Hindlimb muscle (tissue), 1 donor: Measurements from ENCODE around the gene PRKAR1B. TPM values are rescaled to one million over a fixed set of nuclear protein-coding genes. Genes with fewer than 3 reads are reported as not detected.

Experiments
- DNase-seq: peaks from one replicate; pipeline ENCODE4 v3.0.0-alpha.2; 2013
- polyA plus RNA-seq: library from polyadenylated mRNA; unstranded; fragments of 120-200 nt; gene quantifications from one replicate; pipeline ENCODE4 v1.2.1, GENCODE V29; 2013; ENCODE audit not compliant: insufficient read length

PRKAR1B gene
- polyA plus RNA-seq, 1 donor: 35.7 TPM

DNA sequence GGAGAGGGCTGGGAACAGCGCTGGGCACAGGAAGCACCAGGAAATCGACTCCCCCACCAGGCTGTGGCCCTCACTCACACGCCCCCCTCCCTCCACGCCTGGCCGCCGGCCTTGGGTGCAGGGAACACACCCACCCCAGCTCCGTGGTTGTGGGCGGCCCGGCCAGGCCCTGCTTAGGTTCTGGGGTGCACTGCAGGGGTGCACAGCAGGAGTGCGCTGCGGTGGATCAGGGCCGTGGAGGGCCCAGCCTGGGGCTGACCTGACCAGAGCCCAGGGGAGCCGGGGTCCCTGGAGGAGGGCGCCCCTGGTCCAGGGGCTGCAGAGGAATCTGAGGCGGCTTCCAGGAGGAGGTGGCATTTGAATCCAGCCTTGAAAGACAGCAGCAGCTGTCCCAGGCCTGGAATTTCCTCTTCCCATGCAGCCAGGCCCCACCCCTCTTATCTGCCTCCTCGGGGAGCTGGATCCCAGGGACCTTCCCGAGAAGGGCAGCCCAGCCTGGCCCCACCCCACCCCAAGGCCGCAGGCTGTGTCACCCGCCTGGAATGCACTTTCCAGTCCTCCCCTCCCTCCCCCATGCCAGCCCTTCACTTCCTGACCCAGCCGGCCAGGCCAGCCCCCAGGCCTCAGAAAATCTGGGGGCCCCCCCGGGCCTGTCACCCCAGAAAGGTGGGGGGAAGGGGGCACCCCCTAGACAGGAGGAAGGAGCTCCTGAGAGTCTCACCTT, 189.0 kb downstream of the PRKAR1B start:
- no peak for DNase-seq

DNA sequence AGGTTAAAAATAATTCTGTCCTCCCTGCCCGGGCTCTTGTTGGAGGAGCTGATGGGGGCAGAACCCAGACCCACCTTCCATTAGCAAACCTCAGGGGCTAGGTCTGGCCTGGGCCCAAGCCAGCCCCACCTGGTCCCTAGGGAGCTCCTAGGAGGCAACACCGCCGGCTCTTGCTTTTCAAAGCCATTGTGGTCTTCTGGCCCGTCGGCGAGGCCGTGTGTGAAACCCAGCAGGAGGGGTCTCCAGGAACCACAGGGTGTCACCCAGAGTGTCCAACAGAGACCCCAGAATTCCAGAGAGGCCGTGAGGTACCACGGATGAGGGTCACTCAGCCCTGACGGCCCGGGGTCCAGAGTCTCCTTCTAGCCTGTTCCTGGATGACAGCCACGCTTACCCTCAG, 190.8 kb downstream of the PRKAR1B start:
- DNase-seq: no peak

DNA sequence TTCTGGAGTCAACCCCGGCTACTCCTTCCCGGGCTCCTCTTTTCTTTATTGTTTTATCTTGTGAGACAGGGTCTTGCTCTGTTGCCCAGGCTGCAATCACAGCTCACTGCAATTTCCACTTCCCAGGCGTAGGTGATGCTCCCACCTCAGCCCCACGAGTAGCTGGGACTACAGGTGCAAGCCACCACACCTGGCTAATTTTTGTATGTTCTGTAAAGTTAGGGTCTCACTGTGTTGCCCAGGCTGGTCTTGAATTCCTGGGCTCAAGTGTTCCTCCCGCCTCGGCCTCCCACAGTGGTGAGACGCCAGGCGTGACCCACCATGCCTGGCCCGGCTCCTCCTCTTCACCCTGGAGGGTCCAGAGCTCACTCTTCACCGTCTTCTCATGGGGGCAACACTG, 192.1 kb downstream of the PRKAR1B start:
- DNase-seq: no peak

DNA sequence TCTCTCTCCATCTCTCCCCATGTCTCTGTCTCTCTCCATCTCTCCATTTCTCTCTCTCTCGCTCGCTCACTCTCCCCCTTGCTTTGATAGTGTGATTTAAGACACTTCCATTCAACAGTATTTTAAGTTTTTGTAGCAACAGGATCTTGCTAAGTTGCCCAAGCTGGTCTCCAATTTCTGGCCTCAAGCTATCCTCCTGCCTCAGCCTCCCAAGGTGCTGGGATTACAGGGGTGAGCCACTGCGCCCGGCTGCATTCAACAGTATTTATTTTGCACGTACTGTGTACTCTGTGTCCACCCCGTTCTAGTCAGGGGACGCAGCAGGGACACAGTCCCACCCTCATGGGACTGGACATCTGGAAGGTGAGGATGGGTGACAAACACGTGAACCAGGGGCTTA, 193.0 kb downstream of the PRKAR1B start:
- no peak for DNase-seq

DNA sequence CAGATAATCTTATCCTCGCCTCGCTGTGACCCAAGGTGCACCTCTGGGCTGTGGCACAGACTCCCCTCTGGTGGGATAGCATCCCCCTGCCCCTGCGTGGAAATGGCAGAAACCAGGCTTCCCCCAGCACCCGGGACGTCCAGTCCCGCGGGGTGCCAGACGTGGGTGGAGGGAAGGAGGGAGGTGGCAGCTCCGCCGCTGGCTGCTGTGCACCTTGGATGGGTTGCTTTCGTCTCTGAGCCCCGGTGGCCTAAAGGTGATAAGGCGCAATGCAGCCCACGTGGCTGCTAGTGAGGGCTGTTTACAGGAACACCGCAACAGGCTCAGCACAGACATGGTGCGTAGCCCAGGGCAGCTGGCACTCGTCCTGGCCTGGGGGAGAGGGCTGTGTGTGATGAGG, 193.8 kb downstream of the PRKAR1B start:
- DNase-seq: no peak

DNA sequence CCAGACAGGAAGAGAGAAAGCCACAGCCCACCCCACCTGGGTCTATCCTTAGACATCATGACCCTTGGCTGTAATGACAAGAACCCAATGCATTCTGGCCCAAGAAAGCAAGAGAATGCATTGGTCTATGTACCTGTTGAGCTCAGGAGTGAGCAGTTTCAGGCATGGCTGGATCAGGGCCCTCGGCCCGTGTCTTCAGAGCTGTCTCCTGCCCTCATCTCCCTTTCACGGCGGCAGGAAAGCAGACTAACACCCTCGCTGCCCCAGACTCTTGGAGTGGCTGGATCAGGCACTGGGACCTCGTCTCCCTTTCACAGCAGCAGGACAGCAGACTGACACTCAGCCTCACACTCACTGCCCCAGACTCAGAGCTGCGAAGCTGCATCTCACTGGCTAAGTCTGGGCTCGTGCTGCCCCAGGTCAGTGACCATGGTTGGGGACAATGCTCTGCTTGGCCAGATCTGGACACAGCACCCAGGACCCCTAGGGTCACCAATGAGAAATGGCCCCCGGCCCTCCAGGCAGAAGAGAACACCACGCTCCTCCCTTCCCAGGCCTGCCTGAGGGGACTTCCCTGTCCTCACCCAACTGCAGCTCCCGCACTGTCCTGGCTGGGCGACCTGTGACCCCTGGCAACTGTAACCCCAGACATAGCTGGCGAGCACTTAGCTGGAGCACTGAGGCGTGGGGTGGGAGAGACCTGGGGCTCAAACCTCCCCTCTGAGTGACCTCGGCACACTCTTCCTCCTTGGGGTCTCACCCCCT, 194.5 kb downstream of the PRKAR1B start:
- no peak for DNase-seq

DNA sequence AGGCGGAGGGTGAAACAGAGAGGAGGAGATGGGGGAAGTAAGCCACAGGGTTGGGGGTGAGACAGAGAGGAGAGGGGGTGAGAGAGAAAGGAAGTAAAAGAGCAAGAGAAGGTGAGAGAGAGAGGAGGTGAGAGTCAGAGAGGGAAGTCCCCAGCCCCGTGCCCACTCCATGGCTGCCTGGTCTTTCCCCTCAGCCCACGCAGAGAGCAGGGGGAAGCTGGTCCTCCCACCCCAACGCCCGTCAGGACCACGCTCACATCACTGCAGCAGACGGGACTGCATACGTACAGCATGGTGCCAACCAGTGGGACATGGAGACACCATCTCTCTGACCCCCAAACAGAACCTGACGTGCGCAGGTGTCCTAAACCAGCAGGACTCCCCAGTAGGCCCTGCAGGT, 195.3 kb downstream of the PRKAR1B start:
- no peak for DNase-seq

DNA sequence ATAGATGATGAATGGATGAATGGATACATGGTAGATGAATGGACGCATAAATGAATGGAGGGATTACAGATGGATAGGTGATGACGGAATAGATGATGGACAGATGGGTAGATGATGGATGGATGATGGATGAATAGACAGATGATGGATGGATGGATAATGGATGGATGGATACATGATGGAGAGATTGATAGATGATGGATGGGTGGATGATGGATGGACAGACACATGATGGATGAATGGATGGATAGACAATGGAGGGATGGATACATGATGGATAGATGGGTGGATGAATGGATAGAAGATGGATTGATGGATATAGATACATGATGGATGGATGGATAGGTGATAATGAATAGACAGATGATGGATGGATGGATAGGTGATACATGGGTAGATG, 198.6 kb downstream of the PRKAR1B start:
- DNase-seq: no peak

DNA sequence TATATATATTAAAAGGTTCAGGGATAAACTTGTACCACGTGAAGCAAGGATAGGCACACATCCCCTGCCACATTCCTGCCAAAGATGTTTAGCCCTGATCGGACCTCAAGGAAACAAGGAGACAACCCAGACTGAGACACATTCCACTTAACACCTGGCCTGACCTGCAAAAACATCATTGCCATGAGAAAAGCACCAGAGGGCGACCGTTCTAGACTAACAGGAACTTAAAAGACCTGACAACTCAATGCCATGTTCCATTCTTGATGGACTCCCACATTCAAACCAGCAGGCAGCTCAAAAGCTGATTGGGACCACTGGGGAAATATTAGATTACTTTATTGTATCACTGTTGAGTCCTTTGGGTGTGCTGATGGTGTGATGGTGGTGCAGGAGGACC, 199.4 kb downstream of the PRKAR1B start:
- no peak for DNase-seq

DNA sequence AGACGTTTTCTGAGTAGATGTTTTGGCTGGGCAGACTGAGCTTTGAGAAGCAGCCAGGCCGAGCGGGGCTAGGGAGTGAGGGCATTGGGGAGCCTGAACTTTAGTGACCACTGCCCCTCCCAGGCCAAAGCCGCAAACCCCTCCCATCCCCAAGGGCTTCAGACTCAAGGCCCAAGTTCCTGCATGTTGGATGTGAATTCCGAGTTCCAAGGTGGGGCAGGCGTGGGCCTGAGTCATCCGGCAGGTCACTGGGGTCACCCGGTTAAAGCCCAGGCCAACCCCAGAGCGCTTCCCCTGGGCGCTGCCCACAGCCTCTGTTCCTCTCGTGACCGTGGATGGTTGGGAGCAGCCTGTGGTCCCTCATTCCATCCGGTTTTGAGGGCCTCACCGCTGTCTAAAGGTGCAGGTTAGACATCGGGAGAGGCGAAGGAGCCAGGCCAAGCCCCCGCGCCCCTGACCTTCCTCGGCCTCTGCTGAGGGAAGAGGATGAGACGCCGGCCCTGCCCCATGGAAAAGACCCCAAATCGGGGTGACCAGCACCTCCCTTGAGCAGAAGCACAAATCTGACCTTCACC, 200.5 kb downstream of the PRKAR1B start:
- no peak for DNase-seq

DNA sequence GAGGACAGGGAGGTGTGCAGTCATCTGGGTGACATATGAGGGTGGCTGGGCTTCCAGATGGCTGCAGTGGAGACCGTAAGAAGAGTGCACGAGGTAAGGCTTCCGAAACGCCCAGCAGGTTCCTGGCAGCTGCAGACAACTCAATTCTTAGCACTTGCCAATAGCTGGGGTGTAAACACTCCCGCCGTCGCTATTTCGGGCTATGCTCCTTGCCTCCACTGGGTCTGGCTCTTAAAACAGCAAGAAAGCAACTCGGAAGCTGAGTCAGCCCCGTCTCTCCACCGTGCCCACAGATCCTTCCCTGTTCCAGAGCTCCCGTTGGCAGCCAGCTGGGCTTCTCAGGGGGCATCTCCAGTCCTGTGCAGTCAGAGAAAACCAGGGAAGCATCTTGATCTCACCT, 201.3 kb downstream of the PRKAR1B start:
- no peak for DNase-seq

DNA sequence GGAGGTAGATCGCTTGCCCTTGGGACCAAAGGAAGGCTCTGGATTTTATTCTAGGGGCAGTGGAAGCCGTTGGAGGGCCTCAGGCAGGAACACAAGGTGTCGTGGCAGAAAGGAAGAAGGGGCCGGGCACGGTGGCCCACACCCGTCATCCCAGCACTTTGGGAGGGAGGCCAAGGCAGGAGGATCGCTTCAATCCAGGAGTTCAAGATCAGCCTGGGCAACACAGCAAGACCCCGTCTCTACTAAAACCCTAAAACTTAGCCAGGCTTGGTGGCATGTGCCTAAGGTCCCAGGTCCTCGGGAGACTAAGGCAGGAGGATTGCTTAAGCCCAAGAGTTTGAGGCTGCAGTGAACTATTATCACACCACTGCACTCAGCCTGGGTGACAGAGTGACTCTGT, 202.3 kb downstream of the PRKAR1B start:
- no peak for DNase-seq

DNA sequence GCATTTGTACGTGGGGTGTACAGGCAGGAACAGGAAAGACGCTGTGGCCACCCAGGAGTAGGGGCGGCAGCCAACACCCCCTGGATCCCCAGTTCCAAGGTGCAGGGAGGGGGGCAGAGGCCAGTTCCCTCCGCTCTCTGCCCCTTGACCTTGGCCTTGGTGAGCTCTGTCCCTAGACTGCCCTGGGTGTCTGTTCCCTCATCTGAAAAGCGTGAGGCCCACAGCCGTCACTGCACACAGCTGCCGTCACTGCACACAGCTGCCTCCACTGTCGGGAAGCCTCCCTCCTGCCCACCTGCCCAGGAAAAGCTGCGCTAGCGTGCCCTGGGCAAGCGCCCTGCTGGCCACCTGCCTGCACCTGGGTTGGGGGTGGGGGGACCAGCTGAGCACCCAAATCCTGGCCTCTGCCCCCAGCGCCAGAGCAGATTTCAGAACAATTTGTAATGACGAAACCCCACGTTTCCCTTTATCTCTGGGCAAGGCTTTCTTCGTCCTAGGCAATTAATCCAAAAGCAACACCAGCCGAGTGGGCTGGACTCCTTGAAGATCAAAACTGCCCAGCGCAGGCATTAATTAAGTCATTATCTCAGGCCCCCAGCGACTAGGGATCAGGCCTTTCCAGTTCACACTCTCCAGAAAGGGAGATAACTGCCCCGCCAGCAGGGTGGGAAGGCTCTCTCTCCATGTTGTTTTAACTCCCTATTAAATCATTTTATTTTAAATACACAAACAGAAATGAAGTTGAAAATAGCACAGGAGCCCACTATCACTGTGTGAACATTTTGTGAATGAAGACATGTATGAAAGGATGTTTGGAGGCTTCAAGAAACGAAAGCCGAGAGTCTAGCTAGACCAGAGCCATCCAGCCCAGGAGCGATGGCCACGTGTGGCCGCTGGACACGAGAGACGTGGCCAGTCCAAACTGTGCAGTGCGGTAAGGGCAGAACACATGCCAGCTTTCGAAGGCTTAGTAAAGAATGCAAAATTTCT, 203.4 kb downstream of the PRKAR1B start:
- no peak for DNase-seq

DNA sequence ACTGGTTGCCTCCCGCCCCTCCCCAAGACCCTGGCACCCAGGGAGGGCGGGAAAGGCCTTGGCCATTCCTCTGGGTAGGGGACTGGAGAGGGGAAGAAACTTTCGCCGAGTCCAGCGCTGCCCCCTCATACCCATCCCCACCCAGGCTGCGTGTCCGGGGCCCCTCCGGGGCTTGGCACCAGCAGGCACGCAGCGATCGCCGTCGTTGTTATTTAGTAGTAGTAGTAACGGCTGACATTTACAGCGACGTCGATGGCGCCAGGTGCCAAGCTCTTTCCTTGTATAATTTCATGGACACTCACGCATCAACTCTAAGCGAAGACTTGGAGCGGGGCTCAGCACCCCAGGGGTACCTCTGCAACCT, 204.1 kb downstream of the PRKAR1B start:
- DNase-seq: no peak

DNA sequence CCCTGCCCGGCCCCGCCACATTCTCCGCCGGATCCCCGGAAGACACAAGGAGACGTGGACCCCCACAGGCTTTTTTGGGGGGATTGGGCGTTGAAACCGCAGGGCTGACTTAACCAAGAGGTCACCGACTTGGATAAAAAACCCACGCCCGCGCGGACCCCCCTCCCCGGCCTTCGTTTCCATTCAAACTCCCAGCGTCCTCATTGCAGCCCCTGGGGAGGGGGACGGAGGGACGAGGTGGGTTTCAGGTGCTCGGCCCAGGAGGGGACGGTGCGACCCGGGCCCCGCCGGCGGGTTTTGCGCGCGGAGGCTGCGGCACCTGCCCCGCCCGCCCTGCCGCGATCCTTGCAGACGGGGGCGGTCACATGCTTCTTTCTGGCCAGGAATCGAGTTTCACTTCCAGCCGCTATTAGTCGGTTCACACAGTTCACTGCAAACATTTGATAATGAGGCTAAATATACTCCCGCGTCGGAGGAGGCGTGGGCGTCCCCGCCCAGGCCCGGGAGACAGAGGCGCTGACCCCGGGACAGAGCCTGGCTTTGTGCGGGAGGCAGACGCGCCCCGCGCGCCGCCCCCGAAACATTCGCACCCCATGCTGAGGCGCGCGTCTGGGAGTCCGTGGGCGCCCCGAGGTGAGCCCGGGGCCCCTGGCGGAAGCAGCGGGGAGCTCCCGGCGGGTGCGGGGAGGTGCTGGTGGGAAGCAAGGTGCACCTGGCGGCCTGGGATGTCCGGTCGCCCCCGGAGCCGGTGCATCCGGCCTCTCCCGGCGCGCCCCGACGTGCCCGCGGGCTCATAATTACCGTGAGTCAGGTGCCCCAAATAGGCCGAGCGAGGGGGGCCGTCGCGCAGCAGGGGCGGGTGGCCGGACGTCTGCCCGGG, 204.8 kb downstream of the PRKAR1B start:
- no peak for DNase-seq

DNA sequence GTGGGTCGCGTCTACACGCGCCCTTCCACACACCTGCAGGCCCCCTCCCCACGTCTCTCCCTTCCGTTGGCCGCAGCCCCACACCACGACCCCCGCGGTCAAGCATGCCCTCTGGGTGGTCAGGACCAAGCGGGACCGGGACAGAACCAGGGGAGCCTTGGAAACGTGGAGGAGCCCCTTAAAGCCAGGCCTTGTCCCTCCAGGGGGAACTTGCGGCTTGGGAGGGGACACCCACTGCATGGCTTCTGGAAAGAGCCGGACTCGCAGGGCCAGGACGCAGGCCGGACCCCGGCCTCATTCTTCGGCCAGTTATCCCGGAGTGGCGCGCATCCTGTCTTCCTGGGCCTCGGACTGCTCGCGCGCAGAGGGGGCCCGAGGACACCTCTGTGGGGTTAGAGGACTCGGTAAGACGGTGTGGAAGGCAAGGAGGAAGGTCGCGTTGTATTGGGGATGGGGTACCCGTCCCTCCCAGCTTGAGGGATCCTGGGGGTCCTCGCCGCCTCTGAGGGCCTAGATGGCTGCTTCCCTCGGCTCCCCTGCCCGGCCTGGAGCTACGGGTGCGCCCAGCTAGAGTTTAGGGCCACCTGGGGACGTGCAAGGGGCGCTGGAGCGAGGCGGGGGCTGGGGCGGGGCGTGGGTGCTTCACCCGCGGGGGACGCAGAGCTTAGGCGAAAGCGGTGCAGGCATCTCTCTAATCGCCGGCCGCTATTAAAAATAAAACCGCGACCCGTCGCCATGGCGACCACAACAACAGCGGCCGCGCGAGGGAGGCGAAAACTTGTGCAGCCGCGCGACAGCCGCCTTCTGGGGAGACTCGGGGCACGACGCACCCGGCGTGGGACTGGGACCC, 205.6 kb downstream of the PRKAR1B start:
- DNase-seq: peak; percentile 72

DNA sequence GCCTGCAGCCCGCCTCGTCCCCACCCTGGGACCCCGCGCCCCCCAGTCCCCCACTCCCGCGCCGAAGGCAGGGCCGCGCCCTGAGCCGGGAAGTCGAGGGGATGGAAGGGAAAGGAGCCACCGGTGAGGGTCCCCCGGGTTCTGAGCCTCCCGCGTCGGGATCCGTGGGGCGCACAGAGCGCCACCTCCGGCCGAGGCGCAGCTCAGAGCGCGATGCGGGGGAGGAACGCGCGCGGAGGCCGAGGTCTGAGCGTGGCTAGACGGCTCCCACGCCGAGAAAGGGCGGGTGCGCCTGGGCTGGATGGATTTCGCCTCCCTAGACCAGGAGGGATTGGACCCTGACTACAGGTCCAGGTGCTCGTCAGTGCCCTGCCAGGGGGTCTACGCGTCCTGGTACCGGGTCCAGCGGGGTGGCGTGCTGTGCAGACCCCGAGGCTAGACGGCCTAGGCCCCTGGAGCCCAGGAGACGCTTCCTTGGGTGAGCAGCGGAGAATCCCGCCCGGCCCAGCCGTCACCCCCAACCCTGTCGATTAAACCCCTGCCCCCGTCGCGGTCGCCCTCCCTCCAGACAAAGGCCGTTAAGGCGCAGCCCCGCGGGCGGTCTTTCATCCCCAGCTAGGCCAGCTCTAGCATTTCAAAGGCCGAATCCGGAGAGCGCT, 206.4 kb downstream of the PRKAR1B start:
- no peak for DNase-seq

DNA sequence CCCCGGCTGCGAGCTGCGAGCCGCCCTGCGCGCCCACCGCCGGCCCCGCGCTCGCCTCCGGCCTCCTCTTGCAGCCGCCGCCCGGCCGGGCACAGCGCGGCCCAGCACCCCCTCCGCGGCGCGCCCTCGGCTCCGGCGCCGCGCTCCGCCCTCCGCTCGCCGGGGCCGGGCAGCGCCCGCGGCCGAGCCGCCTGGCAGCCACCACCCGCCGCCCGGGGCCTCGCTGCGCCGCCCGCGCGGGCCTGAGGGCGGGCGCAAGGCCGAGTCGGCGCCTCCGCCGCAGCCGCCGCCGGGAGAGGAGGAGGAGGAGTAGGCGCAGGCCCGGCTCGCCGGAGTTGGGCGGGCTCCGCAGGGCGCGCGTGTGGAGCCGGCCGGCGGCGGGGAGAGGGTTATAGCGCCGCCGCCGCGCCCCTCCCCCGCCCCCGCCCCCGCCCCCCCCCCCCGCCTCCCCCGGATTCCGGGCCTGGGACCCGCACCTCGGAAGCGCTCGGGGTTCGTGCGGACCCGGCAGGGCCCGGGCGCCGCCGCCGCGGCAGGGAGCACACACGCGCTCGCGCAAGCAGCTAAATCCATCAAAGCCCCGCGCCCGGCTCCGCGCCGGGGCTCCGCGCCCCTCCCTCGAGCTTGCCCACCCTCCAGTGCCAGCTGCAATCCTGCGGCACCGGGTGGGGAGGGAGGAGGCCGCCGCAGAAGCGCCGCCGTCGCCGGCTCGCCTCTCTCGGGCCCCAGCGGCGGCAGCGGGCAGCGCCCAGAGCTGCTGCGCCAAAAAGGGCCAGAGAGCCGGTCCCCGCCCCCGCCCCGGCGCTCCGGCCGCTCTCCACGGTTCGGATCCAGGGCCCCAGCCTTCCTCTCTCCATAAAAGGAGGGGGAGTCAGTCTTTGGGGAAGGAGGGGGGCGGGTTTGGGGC, 207.3 kb downstream of the PRKAR1B start, which contains the start of gene PDGFA:
Gene PDGFA (minus strand): TSS at position 363 of the 907 bp plus-strand sequence. CDS start 845 bp downstream, outside the sequence.
- no peak for DNase-seq
